WI38 (cell line): ENCODE measurements around the gene NAV3.

Experiments
- H3K4me3 ChIP-seq: 2 replicates; pipeline ENCODE4 v1.5.1; 2011; ENCODE audit warnings: low read depth, mild to moderate bottlenecking, control low read depth, low read length
- CTCF ChIP-seq: IDR thresholded peaks from 2 replicates; pipeline ENCODE4 v1.5.1; 2012; ENCODE audit warnings: low read depth, mild to moderate bottlenecking, control low read depth, low read length

NAV3 gene, protein sequence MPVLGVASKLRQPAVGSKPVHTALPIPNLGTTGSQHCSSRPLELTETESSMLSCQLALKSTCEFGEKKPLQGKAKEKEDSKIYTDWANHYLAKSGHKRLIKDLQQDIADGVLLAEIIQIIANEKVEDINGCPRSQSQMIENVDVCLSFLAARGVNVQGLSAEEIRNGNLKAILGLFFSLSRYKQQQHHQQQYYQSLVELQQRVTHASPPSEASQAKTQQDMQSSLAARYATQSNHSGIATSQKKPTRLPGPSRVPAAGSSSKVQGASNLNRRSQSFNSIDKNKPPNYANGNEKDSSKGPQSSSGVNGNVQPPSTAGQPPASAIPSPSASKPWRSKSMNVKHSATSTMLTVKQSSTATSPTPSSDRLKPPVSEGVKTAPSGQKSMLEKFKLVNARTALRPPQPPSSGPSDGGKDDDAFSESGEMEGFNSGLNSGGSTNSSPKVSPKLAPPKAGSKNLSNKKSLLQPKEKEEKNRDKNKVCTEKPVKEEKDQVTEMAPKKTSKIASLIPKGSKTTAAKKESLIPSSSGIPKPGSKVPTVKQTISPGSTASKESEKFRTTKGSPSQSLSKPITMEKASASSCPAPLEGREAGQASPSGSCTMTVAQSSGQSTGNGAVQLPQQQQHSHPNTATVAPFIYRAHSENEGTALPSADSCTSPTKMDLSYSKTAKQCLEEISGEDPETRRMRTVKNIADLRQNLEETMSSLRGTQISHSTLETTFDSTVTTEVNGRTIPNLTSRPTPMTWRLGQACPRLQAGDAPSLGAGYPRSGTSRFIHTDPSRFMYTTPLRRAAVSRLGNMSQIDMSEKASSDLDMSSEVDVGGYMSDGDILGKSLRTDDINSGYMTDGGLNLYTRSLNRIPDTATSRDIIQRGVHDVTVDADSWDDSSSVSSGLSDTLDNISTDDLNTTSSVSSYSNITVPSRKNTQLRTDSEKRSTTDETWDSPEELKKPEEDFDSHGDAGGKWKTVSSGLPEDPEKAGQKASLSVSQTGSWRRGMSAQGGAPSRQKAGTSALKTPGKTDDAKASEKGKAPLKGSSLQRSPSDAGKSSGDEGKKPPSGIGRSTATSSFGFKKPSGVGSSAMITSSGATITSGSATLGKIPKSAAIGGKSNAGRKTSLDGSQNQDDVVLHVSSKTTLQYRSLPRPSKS (N-terminal part only)

GRCh38 chr12:77830583-77831351, at the start of gene NAV3:
Gene NAV3 (plus strand): TSS chr12:77830894. CDS start chr12:77831462, 568 bp downstream.
- no peak within 1 kb of the TSS for H3K4me3 ChIP-seq
- TF ChIP-seq CTCF = no peak

GRCh38 chr12:77782034-77782433, 48.7 kb upstream of the NAV3 start:
- no peak overlapping the region for H3K4me3 ChIP-seq
- TF ChIP-seq CTCF = no peak

DNA sequence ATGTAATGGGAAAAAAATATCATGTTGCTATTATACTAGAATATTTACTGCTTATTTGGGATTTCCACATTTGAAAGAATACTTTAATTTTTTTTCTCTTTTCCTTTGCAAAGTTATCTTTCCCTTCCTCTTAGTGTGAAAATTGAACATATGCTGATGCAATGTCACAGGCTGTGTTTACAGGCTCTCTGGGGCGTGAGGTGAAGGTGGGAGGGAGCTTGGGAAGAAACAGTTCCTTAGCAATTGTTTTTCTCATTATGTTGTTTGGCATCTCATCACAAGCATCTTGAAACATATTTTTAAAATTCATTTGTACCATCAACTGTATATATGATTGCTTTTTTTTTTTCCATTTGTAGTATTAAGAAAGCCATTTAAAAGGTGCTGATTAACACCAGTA, 47.9 kb upstream of the NAV3 start:
- no peak for TF ChIP-seq CTCF
- no peak overlapping the region for H3K4me3 ChIP-seq

GRCh38 chr12:77785211-77785610, 45.5 kb upstream of the NAV3 start:
- H3K4me3 ChIP-seq = no peak overlapping the region
- no peak for TF ChIP-seq CTCF

DNA sequence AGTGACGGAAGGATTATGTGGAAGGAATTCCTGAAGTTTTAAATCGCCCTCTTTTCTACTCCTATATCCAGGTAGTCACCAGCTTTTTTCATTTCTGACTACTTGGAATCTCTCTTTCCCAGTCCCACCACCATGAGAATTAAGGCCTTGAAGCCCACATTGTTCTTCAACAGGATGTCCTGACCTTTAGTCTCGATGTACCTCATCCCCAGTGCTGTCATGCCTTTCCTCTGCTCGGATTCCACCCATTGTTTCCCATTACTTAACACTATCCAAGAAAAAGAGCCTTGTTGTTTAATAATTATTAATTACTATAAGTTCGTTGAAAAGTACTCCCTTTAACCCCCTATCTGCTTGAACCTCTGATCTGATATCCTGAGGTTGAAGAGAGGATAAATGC, 44.0 kb upstream of the NAV3 start:
- no peak overlapping the region for H3K4me3 ChIP-seq
- no peak for TF ChIP-seq CTCF

DNA sequence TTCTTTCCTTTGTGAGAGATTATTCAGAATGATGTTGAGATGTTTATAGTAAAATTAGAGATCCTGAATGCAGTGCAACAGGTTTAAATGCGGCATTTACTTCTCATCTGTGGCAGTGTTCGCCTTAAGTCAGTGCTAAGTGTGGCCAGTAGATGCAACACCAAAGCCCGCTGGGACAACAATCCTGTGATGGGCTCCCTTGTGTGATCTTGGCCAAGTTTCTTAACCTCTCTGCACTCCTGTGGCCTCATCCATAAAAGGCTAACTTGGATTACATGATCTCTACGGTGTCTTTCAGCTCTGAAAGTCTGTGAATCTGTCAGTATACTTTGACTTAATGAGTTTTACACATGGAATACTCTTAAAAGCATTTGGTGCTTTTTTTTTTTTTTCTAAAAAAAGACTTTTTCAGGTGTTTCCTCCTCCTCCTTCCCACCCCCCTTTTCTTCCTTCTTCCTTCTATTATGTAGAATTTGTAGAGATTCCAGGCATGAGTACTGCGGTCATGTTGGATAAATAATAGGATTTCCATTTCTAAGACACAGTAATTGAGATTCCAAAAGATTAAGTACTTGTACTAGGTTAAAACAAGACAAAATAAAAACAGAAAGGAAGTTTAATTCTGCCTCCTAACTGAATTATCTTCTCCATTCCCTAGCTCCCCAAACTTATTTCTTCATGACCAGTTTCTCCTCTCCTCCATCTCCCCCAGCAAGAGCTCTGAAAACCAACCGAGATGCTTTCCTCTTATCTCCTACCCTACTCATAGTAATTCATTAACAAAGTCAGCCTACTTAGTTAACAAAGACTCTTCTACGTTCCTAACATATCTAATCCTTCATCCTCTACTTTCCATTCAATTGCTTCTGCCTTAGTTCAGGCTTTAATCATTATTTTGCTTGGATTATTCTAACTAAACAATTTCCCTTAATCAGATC, 42.2 kb upstream of the NAV3 start:
- TF ChIP-seq CTCF = no peak
- no peak overlapping the region for H3K4me3 ChIP-seq
